ENCODE measurements around the gene RNMT. TPM values are rescaled to one million over a fixed set of nuclear protein-coding genes. Genes with fewer than 3 reads are reported as not detected.
A peak's percentile ranks its signal among the peaks of the same experiment; 100 is the strongest.

RNMT gene
- total and polyA plus RNA-seq, 8 donors, result 9.0 to 73.5 (median 16.7) TPM

DNA sequence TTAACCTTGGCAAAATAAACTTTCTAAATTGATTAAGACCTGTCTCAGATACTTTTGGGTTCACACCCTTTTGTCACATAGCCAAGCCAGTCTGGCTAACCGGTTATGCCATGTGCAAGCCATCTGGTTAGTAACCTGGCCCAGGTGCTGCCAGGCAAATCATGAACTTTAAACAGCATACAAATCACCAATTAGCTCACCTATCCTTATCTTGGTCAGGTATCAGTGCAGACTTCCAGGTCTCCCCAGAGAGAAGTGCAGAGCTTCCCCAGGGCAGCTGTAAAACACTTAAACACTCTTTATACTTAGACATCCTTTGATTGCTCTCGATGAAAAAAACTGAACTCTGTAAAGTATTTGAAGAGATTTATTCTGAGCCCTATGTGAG is 82.6 kb downstream of the RNMT start:
- Histone ChIP-seq H3K4me1 (peaks cover 0 to 15% (median 7%) of the 10 kb centered on the region in 4 donors), H3K4me3 (no peak overlapping the region), H3K27ac (peak overlapping the region in 4 of 5 donors; percentile 35 to 75 (median 42)), H3K27me3 (no peaks in the 10 kb centered on the region), H3K9me3 (no peaks in the 10 kb centered on the region), H3K36me3 (no peaks in the 10 kb centered on the region)
- TF ChIP-seq POLR2A (IDR thresholded peaks at IDR 0.05) (no peak), EP300 (IDR thresholded peaks at IDR 0.05) (no peak), POLR2AphosphoS5 (IDR thresholded peaks at IDR 0.05) (peak in 2 of 3 donors; percentile 25 to 58)
- TF ChIP-seq, protein P1, sequence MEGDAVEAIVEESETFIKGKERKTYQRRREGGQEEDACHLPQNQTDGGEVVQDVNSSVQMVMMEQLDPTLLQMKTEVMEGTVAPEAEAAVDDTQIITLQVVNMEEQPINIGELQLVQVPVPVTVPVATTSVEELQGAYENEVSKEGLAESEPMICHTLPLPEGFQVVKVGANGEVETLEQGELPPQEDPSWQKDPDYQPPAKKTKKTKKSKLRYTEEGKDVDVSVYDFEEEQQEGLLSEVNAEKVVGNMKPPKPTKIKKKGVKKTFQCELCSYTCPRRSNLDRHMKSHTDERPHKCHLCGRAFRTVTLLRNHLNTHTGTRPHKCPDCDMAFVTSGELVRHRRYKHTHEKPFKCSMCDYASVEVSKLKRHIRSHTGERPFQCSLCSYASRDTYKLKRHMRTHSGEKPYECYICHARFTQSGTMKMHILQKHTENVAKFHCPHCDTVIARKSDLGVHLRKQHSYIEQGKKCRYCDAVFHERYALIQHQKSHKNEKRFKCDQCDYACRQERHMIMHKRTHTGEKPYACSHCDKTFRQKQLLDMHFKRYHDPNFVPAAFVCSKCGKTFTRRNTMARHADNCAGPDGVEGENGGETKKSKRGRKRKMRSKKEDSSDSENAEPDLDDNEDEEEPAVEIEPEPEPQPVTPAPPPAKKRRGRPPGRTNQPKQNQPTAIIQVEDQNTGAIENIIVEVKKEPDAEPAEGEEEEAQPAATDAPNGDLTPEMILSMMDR (IDR thresholded peaks at IDR 0.05), result no peak
- peak; percentile 44 to 83 for DNase-seq
- intact Hi-C loops (cut with DNase I; ENCODE audit: low total_unique reads), result no loop called here
- WGBS, 5 donors, result 32 to 80% (median 41%) methylated on average over 1 to 2 of the region's 2 CpGs

DNA sequence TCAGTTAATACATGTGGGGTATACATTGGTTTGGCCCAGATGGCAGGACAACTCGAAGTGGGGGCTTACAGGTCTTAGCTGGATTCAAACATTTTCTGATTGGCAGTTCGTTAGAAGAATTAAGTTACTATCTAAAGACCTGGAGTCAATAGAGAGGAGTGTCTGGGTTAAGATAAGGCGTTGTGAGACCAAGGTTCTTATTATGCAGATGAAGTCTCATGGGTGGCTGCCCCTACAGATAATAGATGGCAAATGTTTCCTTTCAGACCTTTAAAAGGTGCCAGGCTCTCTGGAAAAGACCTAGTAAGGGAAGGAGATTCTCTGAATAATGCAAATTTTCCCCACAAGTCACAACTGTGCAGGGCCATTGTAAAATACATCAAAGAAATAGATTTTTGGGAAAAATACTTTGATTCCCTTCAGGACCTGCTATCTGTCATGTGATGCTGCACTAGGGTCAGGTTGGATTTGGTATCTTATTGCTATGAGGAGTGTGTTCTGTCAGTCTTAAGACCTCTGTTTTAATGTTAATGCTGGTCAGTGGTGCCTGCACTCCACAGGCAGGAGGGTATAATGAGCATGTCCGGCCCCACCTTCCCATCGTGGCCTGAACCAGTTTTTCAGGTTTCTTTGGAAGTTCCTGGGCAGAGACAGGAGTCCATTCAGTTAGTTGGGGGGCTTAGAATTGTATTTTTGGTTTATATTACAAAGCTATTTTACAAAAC is 83.2 kb downstream of the RNMT start:
- Histone ChIP-seq H3K4me3 (no peak overlapping the region), H3K4me1 (peaks cover 0 to 15% (median 7%) of the 10 kb centered on the region in 4 donors), H3K27ac (peak overlapping the region in 3 of 5 donors; percentile 38 to 75 (median 47)), H3K9me3 (no peaks in the 10 kb centered on the region), H3K36me3 (no peaks in the 10 kb centered on the region), H3K27me3 (no peaks in the 10 kb centered on the region)
- peak in 1 of 2 donors; percentile 65 for DNase-seq
- TF ChIP-seq EP300 (IDR thresholded peaks at IDR 0.05) (no peak), POLR2AphosphoS5 (IDR thresholded peaks at IDR 0.05) (no peak), POLR2A (IDR thresholded peaks at IDR 0.05) (no peak)
- TF ChIP-seq, protein P1 (IDR thresholded peaks at IDR 0.05), result no peak
- intact Hi-C loops (cut with DNase I; ENCODE audit: low total_unique reads), result no loop called here
- 18 to 39% (median 22%) methylated on average over 5 of the region's 5 CpGs for WGBS, 5 donors

DNA sequence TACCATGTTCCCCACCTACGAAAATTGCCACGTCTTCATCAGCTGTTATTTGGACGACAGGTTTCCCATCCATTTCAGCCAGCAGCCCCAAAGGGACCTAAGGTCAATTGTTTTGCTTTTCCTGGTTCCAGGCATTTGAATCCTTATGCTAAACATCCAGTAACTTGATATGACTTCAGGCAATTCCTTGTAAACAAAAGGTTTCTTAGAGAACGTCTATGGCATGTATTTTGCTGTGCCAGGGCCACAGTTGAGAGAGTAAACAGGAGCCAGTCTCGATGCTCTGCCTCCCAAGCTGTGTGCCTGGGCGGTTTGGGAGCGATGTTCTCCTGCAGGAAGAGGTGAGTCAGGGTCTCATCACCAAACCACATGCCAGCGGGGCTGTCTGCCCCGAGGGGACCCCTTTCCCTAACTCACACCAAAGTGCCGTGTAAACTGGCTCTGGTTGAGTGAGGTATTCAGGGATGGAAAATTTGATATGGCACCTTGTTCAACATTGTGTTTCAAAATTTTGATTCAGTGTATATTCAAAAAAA is 84.5 kb downstream of the RNMT start:
- WGBS, 5 donors, result 51 to 67% (median 62%) methylated on average over 10 of the region's 10 CpGs
- H3K27me3 ChIP-seq, result no peaks in the 10 kb centered on the region
- H3K27ac ChIP-seq, result no peak overlapping the region
- intact Hi-C loops (cut with DNase I; ENCODE audit: low total_unique reads), result no loop called here
- H3K9me3 ChIP-seq, result no peaks in the 10 kb centered on the region
- DNase-seq, result no peak
- TF ChIP-seq POLR2A (IDR thresholded peaks at IDR 0.05) (no peak), POLR2AphosphoS5 (IDR thresholded peaks at IDR 0.05) (no peak), EP300 (IDR thresholded peaks at IDR 0.05) (no peak)
- TF ChIP-seq, protein P1 (IDR thresholded peaks at IDR 0.05), result no peak
- H3K36me3 ChIP-seq, result no peaks in the 10 kb centered on the region
- H3K4me1 ChIP-seq, result peaks cover 0 to 15% (median 7%) of the 10 kb centered on the region in 4 donors
- H3K4me3 ChIP-seq, result no peak overlapping the region

DNA sequence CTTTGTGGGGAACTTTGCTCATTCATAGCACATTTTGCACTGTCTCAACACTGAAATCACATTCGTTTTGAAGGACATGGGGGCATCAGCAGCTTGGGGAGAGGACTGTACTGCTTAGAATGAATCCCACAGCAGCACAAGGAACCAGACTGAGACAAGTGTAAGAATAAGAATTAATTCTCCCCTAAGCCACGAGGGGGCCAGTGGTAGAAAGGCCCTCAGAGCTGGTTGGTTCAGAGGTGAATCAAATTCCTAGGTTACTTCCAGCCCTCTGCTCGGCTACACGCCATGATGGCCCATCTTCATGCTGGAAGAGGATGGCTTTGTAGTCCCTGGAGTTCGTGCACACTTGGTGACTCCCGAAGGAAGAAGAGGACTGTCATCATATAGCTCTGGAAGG is 85.5 kb downstream of the RNMT start:
- no peaks in the 10 kb centered on the region for H3K9me3 ChIP-seq
- no peaks in the 10 kb centered on the region for H3K36me3 ChIP-seq
- TF ChIP-seq EP300 (IDR thresholded peaks at IDR 0.05), result no peak
- TF ChIP-seq, protein P1 (IDR thresholded peaks at IDR 0.05), result peak in 1 of 7 experiments; percentile 7
- TF ChIP-seq POLR2AphosphoS5 (IDR thresholded peaks at IDR 0.05), result no peak
- TF ChIP-seq POLR2A (IDR thresholded peaks at IDR 0.05), result no peak
- no peak for DNase-seq
- no peaks in the 10 kb centered on the region for H3K27me3 ChIP-seq
- WGBS, 5 donors, result 52 to 67% (median 60%) methylated on average over 5 to 6 of the region's 6 CpGs
- no peak overlapping the region for H3K27ac ChIP-seq
- H3K4me3 ChIP-seq, result no peak overlapping the region
- intact Hi-C loops (cut with DNase I; ENCODE audit: low total_unique reads), result no loop called here
- peaks cover 0 to 15% (median 7%) of the 10 kb centered on the region in 4 donors for H3K4me1 ChIP-seq

Measured in stomach (tissue), 9 donors.